HepG2 (cell line): ENCODE data around the gene SBK2. TPM values are rescaled to one million over a fixed set of nuclear protein-coding genes. Genes with fewer than 3 reads are reported as not detected.
A peak's percentile ranks its signal among the peaks of the same experiment; 100 is the strongest.

ENCODE experiments used
- AHR ChIP-seq: IDR thresholded peaks from 2 replicates; pipeline ENCODE4 v1.6.1; 2018; ENCODE audit warnings: missing genetic modification reagents, missing compliant biosample characterization
- KAT8 ChIP-seq: IDR thresholded peaks from 2 replicates; pipeline ENCODE4 v1.6.1; 2016; ENCODE audit warnings: missing genetic modification reagents, missing compliant biosample characterization
- MTF1 ChIP-seq: sonication (generic); formaldehyde crosslinking; IDR thresholded peaks from 2 replicates; pipeline ENCODE4 v1.5.0; 2020; ENCODE audit warnings: missing genetic modification reagents
- NFE2L1 ChIP-seq: sonication (generic); formaldehyde crosslinking; IDR thresholded peaks from 2 replicates; pipeline ENCODE4 v1.4.0; 2020; ENCODE audit warnings: missing genetic modification reagents, mild to moderate bottlenecking, borderline replicate concordance
- NONO ChIP-seq, 2 experiments: fragments of 450-650 bp in 1 of 2; sonication (generic) in 1 of 2; formaldehyde crosslinking in 1 of 2; IDR thresholded peaks in 1 of 2; conservative IDR thresholded peaks in 1 of 2; 2 replicates each; pipeline versions ENCODE4 v1.6.1 to v1.8.0; 2017 to 2022; ENCODE audit warnings: mild to moderate bottlenecking in 1 of 2, missing genetic modification reagents in 1 of 2, moderate library complexity in 1 of 2
- SMARCE1 ChIP-seq: fragments of 450-650 bp; IDR thresholded peaks from 2 replicates; pipeline ENCODE4 v1.6.1; 2017; ENCODE audit warnings: borderline replicate concordance
- STAT5B ChIP-seq: sonication (generic); formaldehyde crosslinking; IDR thresholded peaks from 2 replicates; pipeline ENCODE4 v1.4.0; 2020; ENCODE audit warnings: missing genetic modification reagents
- ZNF234 ChIP-seq: sonication (generic); formaldehyde crosslinking; conservative IDR thresholded peaks from 2 replicates; pipeline ENCODE4 v1.5.1; 2020; ENCODE audit warnings: mild to moderate bottlenecking, missing genetic modification reagents
- ZNF549 ChIP-seq: sonication (generic); formaldehyde crosslinking; IDR thresholded peaks from 2 replicates; pipeline ENCODE4 v1.5.0; 2020; ENCODE audit warnings: missing genetic modification reagents
- ZNF672 ChIP-seq: sonication (generic); formaldehyde crosslinking; IDR thresholded peaks from 2 replicates; pipeline ENCODE4 v1.8.1; 2022; ENCODE audit warnings: missing genetic modification reagents
- ZNF724P ChIP-seq: sonication (generic); formaldehyde crosslinking; IDR thresholded peaks from 2 replicates; pipeline ENCODE4 v1.8.0; 2022; ENCODE audit warnings: missing genetic modification reagents, borderline replicate concordance
- ZNF761 ChIP-seq: sonication (generic); formaldehyde crosslinking; conservative IDR thresholded peaks from 2 replicates; pipeline ENCODE4 v1.4.0; 2020; ENCODE audit warnings: mild to moderate bottlenecking, missing genetic modification reagents
- polyA plus RNA-seq, 8 experiments: library from polyadenylated mRNA; depleted of rRNA in 3 of 8; stranded (reverse) in 7 of 8; unstranded in 1 of 8; fragments of >200 nt; fragmentation: Illumina TruSeq in 4 of 8; extraction: Trizol in 4 of 8; gene quantifications; 2 replicates each; pipeline versions ENCODE4 v1.2.1 to v1.2.3, GENCODE V29; 2011 to 2016; ENCODE audit warnings: low read depth in 4 of 8, missing spikeins in 1 of 8, mixed read lengths in 1 of 8; ENCODE audit not compliant: insufficient read depth in 1 of 8
- total RNA-seq, 5 experiments: library from RNA; depleted of rRNA; stranded (reverse); fragments of >200 nt; fragmentation: Illumina TruSeq; extraction: Trizol; gene quantifications; 2 replicates each; pipeline ENCODE4 v1.2.3, GENCODE V29; 2016; ENCODE audit warnings: low read depth in 1 of 5
- TF ChIP-seq, protein P1 (sequence below): IDR thresholded peaks from 2 replicates; pipeline ENCODE4 v1.6.1; 2012; ENCODE audit warnings: low read length, improper control_type of control experiment
- TF ChIP-seq, protein P2 (sequence below): sonication (generic); formaldehyde crosslinking; IDR thresholded peaks from 2 replicates; pipeline ENCODE4 v1.5.0; 2020; ENCODE audit warnings: missing genetic modification reagents, mild to moderate bottlenecking, borderline replicate concordance
- TF ChIP-seq, protein P3 (sequence below): sonication (generic); formaldehyde crosslinking; IDR thresholded peaks from 2 replicates; pipeline ENCODE4 v1.4.0; 2020; ENCODE audit warnings: missing genetic modification reagents
- TF ChIP-seq, protein P4 (sequence below): sonication (generic); formaldehyde crosslinking; IDR thresholded peaks from 2 replicates; pipeline ENCODE4 v1.8.1; 2022; ENCODE audit warnings: mild to moderate bottlenecking, missing genetic modification reagents
- TF ChIP-seq, protein P5 (sequence below): sonication (generic); formaldehyde crosslinking; IDR thresholded peaks from 2 replicates; pipeline ENCODE4 v1.9.0; 2021; ENCODE audit warnings: missing genetic modification reagents, mild to moderate bottlenecking, borderline replicate concordance
- TF ChIP-seq, protein P6 (sequence below): sonication (generic); formaldehyde crosslinking; IDR thresholded peaks from 2 replicates; pipeline ENCODE4 v1.4.0; 2020; ENCODE audit warnings: missing genetic modification reagents

The SBK2 gene
- total and polyA plus RNA-seq, 2 of the 13 experiments (the other 11 are each of a cell fraction or from before 2014, with no cell fraction given): 0.24 TPM; not detected in 1

DNA sequence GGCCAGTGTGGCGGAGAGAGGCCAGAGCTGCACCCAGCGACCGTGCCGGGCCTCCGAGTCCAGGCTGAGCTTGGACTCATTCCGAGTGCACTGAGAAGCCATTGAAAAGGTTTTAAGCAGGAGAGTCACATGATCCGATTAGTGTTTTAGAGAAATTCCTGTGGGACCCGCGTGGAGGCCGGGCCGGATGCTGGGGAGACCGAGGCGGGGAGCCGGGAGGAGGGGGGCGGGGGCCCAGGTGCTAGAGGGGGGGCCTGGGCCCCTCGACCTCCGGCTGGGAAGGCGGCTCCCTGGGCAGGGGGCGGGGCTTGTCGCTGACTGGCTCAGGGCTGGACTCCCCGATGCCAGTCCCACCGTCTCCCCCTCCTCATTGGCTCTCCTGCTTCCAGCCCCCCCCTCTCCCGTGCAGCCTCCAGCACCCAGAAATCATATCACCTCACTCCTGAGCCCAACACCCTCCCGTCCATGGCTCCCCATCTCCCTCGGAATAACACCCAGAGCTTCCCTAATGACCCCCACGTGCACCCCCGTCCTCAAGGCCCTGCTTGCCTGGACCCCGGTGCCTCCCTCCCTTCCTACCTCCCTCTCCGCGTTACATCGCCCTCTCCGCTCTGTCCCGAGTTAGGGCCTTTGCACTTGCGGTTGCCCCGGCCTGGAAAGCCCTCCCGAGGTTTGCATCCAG is 48.9 kb upstream of the SBK2 start (continued):
- TF ChIP-seq, protein P1, sequence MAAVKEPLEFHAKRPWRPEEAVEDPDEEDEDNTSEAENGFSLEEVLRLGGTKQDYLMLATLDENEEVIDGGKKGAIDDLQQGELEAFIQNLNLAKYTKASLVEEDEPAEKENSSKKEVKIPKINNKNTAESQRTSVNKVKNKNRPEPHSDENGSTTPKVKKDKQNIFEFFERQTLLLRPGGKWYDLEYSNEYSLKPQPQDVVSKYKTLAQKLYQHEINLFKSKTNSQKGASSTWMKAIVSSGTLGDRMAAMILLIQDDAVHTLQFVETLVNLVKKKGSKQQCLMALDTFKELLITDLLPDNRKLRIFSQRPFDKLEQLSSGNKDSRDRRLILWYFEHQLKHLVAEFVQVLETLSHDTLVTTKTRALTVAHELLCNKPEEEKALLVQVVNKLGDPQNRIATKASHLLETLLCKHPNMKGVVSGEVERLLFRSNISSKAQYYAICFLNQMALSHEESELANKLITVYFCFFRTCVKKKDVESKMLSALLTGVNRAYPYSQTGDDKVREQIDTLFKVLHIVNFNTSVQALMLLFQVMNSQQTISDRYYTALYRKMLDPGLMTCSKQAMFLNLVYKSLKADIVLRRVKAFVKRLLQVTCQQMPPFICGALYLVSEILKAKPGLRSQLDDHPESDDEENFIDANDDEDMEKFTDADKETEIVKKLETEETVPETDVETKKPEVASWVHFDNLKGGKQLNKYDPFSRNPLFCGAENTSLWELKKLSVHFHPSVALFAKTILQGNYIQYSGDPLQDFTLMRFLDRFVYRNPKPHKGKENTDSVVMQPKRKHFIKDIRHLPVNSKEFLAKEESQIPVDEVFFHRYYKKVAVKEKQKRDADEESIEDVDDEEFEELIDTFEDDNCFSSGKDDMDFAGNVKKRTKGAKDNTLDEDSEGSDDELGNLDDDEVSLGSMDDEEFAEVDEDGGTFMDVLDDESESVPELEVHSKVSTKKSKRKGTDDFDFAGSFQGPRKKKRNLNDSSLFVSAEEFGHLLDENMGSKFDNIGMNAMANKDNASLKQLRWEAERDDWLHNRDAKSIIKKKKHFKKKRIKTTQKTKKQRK: no peak
- TF ChIP-seq ZNF234 (CRISPR knock-in tag): no peak
- TF ChIP-seq NFE2L1 (CRISPR knock-in tag): no peak
- TF ChIP-seq NONO (IDR thresholded peaks at IDR 0.05): no peak
- no peak for TF ChIP-seq NONO (CRISPR knock-in tag; conservative IDR thresholded peaks at IDR 0.05)
- no peak for TF ChIP-seq ZNF549 (CRISPR knock-in tag)
- no peak for TF ChIP-seq ZNF761 (CRISPR knock-in tag)
- TF ChIP-seq, protein P2, sequence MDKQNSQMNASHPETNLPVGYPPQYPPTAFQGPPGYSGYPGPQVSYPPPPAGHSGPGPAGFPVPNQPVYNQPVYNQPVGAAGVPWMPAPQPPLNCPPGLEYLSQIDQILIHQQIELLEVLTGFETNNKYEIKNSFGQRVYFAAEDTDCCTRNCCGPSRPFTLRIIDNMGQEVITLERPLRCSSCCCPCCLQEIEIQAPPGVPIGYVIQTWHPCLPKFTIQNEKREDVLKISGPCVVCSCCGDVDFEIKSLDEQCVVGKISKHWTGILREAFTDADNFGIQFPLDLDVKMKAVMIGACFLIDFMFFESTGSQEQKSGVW (CRISPR knock-in tag): no peak
- TF ChIP-seq ZNF724P (CRISPR knock-in tag): no peak
- TF ChIP-seq SMARCE1: no peak
- TF ChIP-seq, protein P3, sequence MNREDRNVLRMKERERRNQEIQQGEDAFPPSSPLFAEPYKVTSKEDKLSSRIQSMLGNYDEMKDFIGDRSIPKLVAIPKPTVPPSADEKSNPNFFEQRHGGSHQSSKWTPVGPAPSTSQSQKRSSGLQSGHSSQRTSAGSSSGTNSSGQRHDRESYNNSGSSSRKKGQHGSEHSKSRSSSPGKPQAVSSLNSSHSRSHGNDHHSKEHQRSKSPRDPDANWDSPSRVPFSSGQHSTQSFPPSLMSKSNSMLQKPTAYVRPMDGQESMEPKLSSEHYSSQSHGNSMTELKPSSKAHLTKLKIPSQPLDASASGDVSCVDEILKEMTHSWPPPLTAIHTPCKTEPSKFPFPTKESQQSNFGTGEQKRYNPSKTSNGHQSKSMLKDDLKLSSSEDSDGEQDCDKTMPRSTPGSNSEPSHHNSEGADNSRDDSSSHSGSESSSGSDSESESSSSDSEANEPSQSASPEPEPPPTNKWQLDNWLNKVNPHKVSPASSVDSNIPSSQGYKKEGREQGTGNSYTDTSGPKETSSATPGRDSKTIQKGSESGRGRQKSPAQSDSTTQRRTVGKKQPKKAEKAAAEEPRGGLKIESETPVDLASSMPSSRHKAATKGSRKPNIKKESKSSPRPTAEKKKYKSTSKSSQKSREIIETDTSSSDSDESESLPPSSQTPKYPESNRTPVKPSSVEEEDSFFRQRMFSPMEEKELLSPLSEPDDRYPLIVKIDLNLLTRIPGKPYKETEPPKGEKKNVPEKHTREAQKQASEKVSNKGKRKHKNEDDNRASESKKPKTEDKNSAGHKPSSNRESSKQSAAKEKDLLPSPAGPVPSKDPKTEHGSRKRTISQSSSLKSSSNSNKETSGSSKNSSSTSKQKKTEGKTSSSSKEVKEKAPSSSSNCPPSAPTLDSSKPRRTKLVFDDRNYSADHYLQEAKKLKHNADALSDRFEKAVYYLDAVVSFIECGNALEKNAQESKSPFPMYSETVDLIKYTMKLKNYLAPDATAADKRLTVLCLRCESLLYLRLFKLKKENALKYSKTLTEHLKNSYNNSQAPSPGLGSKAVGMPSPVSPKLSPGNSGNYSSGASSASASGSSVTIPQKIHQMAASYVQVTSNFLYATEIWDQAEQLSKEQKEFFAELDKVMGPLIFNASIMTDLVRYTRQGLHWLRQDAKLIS (CRISPR knock-in tag): no peak
- TF ChIP-seq AHR (CRISPR knock-in tag): no peak
- TF ChIP-seq KAT8 (CRISPR knock-in tag): 0 out of 2 replicates have a peak, but pooled peaks have one; percentile 24
- TF ChIP-seq STAT5B (CRISPR knock-in tag): no peak
- TF ChIP-seq MTF1 (CRISPR knock-in tag): no peak
- TF ChIP-seq, protein P4, sequence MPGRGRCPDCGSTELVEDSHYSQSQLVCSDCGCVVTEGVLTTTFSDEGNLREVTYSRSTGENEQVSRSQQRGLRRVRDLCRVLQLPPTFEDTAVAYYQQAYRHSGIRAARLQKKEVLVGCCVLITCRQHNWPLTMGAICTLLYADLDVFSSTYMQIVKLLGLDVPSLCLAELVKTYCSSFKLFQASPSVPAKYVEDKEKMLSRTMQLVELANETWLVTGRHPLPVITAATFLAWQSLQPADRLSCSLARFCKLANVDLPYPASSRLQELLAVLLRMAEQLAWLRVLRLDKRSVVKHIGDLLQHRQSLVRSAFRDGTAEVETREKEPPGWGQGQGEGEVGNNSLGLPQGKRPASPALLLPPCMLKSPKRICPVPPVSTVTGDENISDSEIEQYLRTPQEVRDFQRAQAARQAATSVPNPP (CRISPR knock-in tag): no peak
- TF ChIP-seq, protein P5, sequence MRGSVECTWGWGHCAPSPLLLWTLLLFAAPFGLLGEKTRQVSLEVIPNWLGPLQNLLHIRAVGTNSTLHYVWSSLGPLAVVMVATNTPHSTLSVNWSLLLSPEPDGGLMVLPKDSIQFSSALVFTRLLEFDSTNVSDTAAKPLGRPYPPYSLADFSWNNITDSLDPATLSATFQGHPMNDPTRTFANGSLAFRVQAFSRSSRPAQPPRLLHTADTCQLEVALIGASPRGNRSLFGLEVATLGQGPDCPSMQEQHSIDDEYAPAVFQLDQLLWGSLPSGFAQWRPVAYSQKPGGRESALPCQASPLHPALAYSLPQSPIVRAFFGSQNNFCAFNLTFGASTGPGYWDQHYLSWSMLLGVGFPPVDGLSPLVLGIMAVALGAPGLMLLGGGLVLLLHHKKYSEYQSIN (CRISPR knock-in tag): no peak
- no peak for TF ChIP-seq ZNF672 (CRISPR knock-in tag)
- TF ChIP-seq, protein P6, sequence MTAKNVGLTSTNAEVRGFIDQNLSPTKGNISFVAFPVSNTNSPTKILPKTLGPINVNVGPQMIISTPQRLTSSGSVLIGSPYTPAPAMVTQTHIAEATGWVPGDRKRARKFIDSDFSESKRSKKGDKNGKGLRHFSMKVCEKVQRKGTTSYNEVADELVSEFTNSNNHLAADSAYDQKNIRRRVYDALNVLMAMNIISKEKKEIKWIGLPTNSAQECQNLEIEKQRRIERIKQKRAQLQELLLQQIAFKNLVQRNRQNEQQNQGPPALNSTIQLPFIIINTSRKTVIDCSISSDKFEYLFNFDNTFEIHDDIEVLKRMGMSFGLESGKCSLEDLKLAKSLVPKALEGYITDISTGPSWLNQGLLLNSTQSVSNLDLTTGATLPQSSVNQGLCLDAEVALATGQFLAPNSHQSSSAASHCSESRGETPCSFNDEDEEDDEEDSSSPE (CRISPR knock-in tag): no peak
